H1 (cell line): ENCODE data around the gene PRSS53. TPM values are rescaled to one million over a fixed set of nuclear protein-coding genes. Genes with fewer than 3 reads are reported as not detected.

Source experiments
- ASH2L ChIP-seq: fragments of 200-600, 300-600 bp; sonication (generic); IDR thresholded peaks from one replicate; pipeline ENCODE4 v1.7.1; 2017; ENCODE audit warnings: low read length
- CHD2 ChIP-seq: IDR thresholded peaks from 2 replicates; pipeline ENCODE4 v1.6.1; 2012; ENCODE audit warnings: low read length, improper control_type of control experiment
- POLR2AphosphoS5 ChIP-seq: IDR thresholded peaks from 2 replicates; pipeline ENCODE4 v1.6.1; 2011; ENCODE audit warnings: low read depth, low read length
- polyA plus RNA-seq, 7 experiments: library from polyadenylated mRNA; depleted of rRNA in 3 of 7; stranded (reverse) in 5 of 7; unstranded in 2 of 7; fragments of >200 nt in 5 of 7; fragments of 200-250 nt in 2 of 7; gene quantifications; 1 replicate in 5 of 7; 2 replicates in 1 of 7; 4 replicates in 1 of 7; pipeline versions ENCODE4 v1.2.1 to v1.2.3, GENCODE V29; 2011 to 2013; ENCODE audit warnings: missing spikeins in 2 of 7, mixed read lengths in 2 of 7
- total RNA-seq: library from RNA; stranded (reverse); fragmentation: NEBNext Ultra II Directional; extraction: Animal tissue kit (Norgen Biotek cat#: 25700); gene quantifications from 2 replicates; pipeline ENCODE4 v1.2.1, GENCODE V29; 2021
- TF ChIP-seq, protein P1 (sequence below): fragments of 300-600 bp; sonication (generic); IDR thresholded peaks from 2 replicates; pipeline ENCODE4 v1.7.1; 2012; ENCODE audit warnings: low read length, moderate library complexity, mild to moderate bottlenecking, inconsistent platforms; ENCODE audit not compliant: insufficient replicate concordance

The PRSS53 gene
- total and polyA plus RNA-seq, 2 of the 8 experiments (the other 6 are each of a cell fraction or from before 2014, with no cell fraction given), result 1.7 to 2.6 TPM

GRCh38 chr16:31090540-31090939 lies 1.8 kb upstream of the PRSS53 start (continued):
- TF ChIP-seq, protein P1, sequence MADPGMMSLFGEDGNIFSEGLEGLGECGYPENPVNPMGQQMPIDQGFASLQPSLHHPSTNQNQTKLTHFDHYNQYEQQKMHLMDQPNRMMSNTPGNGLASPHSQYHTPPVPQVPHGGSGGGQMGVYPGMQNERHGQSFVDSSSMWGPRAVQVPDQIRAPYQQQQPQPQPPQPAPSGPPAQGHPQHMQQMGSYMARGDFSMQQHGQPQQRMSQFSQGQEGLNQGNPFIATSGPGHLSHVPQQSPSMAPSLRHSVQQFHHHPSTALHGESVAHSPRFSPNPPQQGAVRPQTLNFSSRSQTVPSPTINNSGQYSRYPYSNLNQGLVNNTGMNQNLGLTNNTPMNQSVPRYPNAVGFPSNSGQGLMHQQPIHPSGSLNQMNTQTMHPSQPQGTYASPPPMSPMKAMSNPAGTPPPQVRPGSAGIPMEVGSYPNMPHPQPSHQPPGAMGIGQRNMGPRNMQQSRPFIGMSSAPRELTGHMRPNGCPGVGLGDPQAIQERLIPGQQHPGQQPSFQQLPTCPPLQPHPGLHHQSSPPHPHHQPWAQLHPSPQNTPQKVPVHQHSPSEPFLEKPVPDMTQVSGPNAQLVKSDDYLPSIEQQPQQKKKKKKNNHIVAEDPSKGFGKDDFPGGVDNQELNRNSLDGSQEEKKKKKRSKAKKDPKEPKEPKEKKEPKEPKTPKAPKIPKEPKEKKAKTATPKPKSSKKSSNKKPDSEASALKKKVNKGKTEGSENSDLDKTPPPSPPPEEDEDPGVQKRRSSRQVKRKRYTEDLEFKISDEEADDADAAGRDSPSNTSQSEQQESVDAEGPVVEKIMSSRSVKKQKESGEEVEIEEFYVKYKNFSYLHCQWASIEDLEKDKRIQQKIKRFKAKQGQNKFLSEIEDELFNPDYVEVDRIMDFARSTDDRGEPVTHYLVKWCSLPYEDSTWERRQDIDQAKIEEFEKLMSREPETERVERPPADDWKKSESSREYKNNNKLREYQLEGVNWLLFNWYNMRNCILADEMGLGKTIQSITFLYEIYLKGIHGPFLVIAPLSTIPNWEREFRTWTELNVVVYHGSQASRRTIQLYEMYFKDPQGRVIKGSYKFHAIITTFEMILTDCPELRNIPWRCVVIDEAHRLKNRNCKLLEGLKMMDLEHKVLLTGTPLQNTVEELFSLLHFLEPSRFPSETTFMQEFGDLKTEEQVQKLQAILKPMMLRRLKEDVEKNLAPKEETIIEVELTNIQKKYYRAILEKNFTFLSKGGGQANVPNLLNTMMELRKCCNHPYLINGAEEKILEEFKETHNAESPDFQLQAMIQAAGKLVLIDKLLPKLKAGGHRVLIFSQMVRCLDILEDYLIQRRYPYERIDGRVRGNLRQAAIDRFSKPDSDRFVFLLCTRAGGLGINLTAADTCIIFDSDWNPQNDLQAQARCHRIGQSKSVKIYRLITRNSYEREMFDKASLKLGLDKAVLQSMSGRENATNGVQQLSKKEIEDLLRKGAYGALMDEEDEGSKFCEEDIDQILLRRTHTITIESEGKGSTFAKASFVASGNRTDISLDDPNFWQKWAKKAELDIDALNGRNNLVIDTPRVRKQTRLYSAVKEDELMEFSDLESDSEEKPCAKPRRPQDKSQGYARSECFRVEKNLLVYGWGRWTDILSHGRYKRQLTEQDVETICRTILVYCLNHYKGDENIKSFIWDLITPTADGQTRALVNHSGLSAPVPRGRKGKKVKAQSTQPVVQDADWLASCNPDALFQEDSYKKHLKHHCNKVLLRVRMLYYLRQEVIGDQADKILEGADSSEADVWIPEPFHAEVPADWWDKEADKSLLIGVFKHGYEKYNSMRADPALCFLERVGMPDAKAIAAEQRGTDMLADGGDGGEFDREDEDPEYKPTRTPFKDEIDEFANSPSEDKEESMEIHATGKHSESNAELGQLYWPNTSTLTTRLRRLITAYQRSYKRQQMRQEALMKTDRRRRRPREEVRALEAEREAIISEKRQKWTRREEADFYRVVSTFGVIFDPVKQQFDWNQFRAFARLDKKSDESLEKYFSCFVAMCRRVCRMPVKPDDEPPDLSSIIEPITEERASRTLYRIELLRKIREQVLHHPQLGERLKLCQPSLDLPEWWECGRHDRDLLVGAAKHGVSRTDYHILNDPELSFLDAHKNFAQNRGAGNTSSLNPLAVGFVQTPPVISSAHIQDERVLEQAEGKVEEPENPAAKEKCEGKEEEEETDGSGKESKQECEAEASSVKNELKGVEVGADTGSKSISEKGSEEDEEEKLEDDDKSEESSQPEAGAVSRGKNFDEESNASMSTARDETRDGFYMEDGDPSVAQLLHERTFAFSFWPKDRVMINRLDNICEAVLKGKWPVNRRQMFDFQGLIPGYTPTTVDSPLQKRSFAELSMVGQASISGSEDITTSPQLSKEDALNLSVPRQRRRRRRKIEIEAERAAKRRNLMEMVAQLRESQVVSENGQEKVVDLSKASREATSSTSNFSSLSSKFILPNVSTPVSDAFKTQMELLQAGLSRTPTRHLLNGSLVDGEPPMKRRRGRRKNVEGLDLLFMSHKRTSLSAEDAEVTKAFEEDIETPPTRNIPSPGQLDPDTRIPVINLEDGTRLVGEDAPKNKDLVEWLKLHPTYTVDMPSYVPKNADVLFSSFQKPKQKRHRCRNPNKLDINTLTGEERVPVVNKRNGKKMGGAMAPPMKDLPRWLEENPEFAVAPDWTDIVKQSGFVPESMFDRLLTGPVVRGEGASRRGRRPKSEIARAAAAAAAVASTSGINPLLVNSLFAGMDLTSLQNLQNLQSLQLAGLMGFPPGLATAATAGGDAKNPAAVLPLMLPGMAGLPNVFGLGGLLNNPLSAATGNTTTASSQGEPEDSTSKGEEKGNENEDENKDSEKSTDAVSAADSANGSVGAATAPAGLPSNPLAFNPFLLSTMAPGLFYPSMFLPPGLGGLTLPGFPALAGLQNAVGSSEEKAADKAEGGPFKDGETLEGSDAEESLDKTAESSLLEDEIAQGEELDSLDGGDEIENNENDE, result no peak
- no peak for TF ChIP-seq POLR2AphosphoS5
- TF ChIP-seq CHD2, result no peak
- no peak for TF ChIP-seq ASH2L
- TF ChIP-seq, all 59 proteins: peak for 0
